ENCODE measurements around the gene ASPSCR1. TPM values are rescaled to one million over a fixed set of nuclear protein-coding genes. Genes with fewer than 3 reads are reported as not detected.

ASPSCR1 gene
- total and polyA plus RNA-seq, 2 of the 13 experiments (the other 11 are each of a cell fraction or from before 2014, with no cell fraction given) = 274 to 314 TPM

- TF ChIP-seq, protein P1, sequence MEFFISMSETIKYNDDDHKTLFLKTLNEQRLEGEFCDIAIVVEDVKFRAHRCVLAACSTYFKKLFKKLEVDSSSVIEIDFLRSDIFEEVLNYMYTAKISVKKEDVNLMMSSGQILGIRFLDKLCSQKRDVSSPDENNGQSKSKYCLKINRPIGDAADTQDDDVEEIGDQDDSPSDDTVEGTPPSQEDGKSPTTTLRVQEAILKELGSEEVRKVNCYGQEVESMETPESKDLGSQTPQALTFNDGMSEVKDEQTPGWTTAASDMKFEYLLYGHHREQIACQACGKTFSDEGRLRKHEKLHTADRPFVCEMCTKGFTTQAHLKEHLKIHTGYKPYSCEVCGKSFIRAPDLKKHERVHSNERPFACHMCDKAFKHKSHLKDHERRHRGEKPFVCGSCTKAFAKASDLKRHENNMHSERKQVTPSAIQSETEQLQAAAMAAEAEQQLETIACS (CRISPR knock-in tag; IDR thresholded peaks at IDR 0.05) = no peak
- TF ChIP-seq ZNF629 (CRISPR knock-in tag; conservative IDR thresholded peaks at IDR 0.05) (no peak), RBM39 (IDR thresholded peaks at IDR 0.05; ENCODE audit: low read depth, low read length, poor library complexity, severe bottlenecking) (no peak), NFYC (CRISPR knock-in tag; IDR thresholded peaks at IDR 0.05) (no peak), MTA1 (CRISPR knock-in tag; IDR thresholded peaks at IDR 0.05; ENCODE audit: borderline replicate concordance) (no peak), ZEB1 (IDR thresholded peaks at IDR 0.05; ENCODE audit: insufficient replicate concordance, low read depth) (no peak), ZBTB39 (CRISPR knock-in tag; IDR thresholded peaks at IDR 0.05) (no peak), ZNF556 (CRISPR knock-in tag; IDR thresholded peaks at IDR 0.05; ENCODE audit: borderline replicate concordance) (no peak), ARNT2 (CRISPR knock-in tag; IDR thresholded peaks at IDR 0.05; ENCODE audit: low read depth) (no peak), ZNF761 (CRISPR knock-in tag; conservative IDR thresholded peaks at IDR 0.05) (no peak), IKZF4 (CRISPR knock-in tag; IDR thresholded peaks at IDR 0.05; ENCODE audit: borderline replicate concordance, low read depth, not compliant biosample characterization) (no peak), PTBP1 (IDR thresholded peaks at IDR 0.05; ENCODE audit: low read depth, low read length, poor library complexity, severe bottlenecking) (no peak), KMT2B (CRISPR knock-in tag; IDR thresholded peaks at IDR 0.05) (no peak), KLF13 (CRISPR knock-in tag; IDR thresholded peaks at IDR 0.05) (no peak), STAT5B (CRISPR knock-in tag; IDR thresholded peaks at IDR 0.05) (no peak), ZNF878 (CRISPR knock-in tag; IDR thresholded peaks at IDR 0.05) (no peak), HIC2 (CRISPR knock-in tag; IDR thresholded peaks at IDR 0.05; ENCODE audit: low read depth) (peak; percentile 92), FOSL2 (CRISPR knock-in tag; IDR thresholded peaks at IDR 0.05) (peak; percentile 53), HNRNPLL (IDR thresholded peaks at IDR 0.05; ENCODE audit: low read depth, low read length, poor library complexity, severe bottlenecking) (no peak)
- TF ChIP-seq, protein P2, sequence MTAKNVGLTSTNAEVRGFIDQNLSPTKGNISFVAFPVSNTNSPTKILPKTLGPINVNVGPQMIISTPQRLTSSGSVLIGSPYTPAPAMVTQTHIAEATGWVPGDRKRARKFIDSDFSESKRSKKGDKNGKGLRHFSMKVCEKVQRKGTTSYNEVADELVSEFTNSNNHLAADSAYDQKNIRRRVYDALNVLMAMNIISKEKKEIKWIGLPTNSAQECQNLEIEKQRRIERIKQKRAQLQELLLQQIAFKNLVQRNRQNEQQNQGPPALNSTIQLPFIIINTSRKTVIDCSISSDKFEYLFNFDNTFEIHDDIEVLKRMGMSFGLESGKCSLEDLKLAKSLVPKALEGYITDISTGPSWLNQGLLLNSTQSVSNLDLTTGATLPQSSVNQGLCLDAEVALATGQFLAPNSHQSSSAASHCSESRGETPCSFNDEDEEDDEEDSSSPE (CRISPR knock-in tag; IDR thresholded peaks at IDR 0.05) = no peak
- TF ChIP-seq, protein P3, sequence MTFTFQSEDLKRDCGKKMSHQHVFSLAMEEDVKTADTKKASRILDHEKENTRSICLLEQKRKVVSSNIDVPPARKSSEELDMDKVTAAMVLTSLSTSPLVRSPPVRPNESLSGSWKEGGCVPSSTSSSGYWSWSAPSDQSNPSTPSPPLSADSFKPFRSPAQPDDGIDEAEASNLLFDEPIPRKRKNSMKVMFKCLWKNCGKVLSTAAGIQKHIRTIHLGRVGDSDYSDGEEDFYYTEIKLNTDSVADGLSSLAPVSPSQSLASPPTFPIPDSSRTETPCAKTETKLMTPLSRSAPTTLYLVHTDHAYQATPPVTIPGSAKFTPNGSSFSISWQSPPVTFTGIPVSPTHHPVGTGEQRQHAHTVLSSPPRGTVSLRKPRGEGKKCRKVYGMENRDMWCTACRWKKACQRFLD (CRISPR knock-in tag; IDR thresholded peaks at IDR 0.05; ENCODE audit: borderline replicate concordance) = no peak
- TF ChIP-seq, protein P4, sequence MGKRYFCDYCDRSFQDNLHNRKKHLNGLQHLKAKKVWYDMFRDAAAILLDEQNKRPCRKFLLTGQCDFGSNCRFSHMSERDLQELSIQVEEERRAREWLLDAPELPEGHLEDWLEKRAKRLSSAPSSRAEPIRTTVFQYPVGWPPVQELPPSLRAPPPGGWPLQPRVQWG (CRISPR knock-in tag; IDR thresholded peaks at IDR 0.05; ENCODE audit: borderline replicate concordance, low read depth) = no peak
Observed at GRCh38 chr17:82015311-82015971, 38.0 kb downstream of the ASPSCR1 start (continued).
